Ectodermal cell (in vitro differentiated cells): Measurements from ENCODE around the gene NEDD4L. TPM values are rescaled to one million over a fixed set of nuclear protein-coding genes. Genes with fewer than 3 reads are reported as not detected.
A peak's percentile ranks its signal among the peaks of the same experiment; 100 is the strongest.
"Not testable (repeated sequence)": the region's sequence is repeated elsewhere in the genome, so short reads cannot be mapped to it uniquely, and the experiment has no call there.

ENCODE experiments used
- H3K27ac ChIP-seq: 2 replicates; pipeline ENCODE4 v1.7.0; 2013; ENCODE audit warnings: mild to moderate bottlenecking, low read depth, low read length; ENCODE audit not compliant: insufficient read depth, poor library complexity, severe bottlenecking
- H3K27me3 ChIP-seq: 2 replicates; pipeline ENCODE4 v1.7.0; 2013; ENCODE audit warnings: mild to moderate bottlenecking, low read length; ENCODE audit not compliant: insufficient read depth, control insufficient read depth, poor library complexity, severe bottlenecking
- H3K36me3 ChIP-seq: one replicate; pipeline ENCODE4 v1.7.0; 2013; ENCODE audit warnings: low read length; ENCODE audit not compliant: control insufficient read depth, insufficient read depth
- H3K4me1 ChIP-seq: one replicate; pipeline ENCODE4 v1.7.0; 2013; ENCODE audit warnings: low read length; ENCODE audit not compliant: control insufficient read depth, insufficient read depth
- H3K4me3 ChIP-seq: 2 replicates; pipeline ENCODE4 v1.7.0; 2013; ENCODE audit warnings: low read depth, low read length, control low read depth; ENCODE audit not compliant: insufficient read depth
- H3K9me3 ChIP-seq: 2 replicates; pipeline ENCODE4 v1.7.0; 2013; ENCODE audit warnings: mild to moderate bottlenecking, low read length, moderate library complexity; ENCODE audit not compliant: control insufficient read depth
- WGBS, 2 experiments: methylation state at CpG; one replicate each; pipeline ENCODE4 v1.1.7; 2013; ENCODE audit warnings: missing lambda C conversion rate in 2 of 2; 5-methylcytosine and 5-hydroxymethylcytosine counted together
- polyA plus RNA-seq, 4 experiments: library from polyadenylated mRNA; stranded (reverse); fragments of 50-300 nt; gene quantifications; one replicate each; pipeline ENCODE4 v1.2.3, GENCODE V29; 2013

Gene NEDD4L
- polyA plus RNA-seq (2013, experiment 1 of 4), result 33.9 TPM
- polyA plus RNA-seq (2013, experiment 2 of 4), result 39.1 TPM
- 37.8 TPM for polyA plus RNA-seq (2013, experiment 3 of 4)
- polyA plus RNA-seq (2013, experiment 4 of 4), result 32.3 TPM

DNA sequence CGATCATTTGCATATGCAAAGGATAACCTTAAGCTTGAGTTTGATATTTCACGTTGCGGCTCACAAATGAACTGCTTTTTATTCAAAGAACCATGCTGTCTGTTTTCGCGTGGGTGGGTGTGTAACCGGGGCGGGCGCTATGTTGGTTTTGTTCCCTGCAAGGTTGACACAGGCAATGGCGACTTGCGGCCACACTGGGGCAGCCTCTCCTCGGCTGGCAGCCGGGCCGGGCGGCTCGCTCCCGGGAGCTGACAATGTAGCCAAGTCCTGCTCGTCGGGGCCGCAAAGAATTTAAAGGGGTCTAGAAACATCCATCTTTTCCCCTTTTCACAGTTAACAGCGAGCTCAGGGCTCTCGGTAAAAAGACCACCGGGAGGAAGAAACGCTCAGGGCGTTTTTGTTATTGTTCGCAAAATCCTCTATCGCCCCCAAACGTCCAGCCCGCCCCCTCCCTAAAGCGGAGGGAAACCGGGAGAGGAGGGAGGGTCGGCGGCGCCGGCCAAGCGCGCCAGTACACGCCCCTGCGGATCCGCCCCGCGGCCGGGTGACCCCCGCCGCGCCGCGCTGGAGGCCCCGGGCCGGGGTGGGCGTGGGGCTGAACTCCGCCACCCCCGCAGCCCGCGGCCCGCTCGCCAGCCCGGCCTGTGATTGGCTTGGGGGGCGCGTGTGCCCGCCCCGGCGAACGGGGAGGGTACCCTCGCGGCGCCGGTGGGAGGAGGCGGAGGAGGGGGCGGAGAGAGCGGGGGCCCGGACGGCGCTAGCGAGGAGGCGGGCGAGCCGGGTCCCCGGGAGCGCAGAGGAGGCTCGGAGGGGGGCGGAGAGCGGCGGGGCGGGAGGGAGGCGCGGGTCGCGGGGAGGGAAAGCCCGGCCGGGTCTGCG lies at the start of gene NEDD4L:
NEDD4L (plus strand) TSS at position 736 of the 879 bp plus-strand sequence. CDS start 435 bp downstream, outside the sequence.
- WGBS, 2 experiments, result 0 to 1% methylated on average over 91 of the region's 91 CpGs
- H3K27me3 ChIP-seq, result peaks cover 10% of the 10 kb centered on the region
- peak within 1 kb of the TSS; percentile 74 for H3K4me3 ChIP-seq
- H3K27ac ChIP-seq, result peak within 1 kb of the TSS; percentile 91
- H3K36me3 ChIP-seq, result no peaks in the 10 kb centered on the region
- no peaks in the 10 kb centered on the region for H3K9me3 ChIP-seq
- H3K4me1 ChIP-seq, result peaks cover 8% of the 10 kb centered on the region

DNA sequence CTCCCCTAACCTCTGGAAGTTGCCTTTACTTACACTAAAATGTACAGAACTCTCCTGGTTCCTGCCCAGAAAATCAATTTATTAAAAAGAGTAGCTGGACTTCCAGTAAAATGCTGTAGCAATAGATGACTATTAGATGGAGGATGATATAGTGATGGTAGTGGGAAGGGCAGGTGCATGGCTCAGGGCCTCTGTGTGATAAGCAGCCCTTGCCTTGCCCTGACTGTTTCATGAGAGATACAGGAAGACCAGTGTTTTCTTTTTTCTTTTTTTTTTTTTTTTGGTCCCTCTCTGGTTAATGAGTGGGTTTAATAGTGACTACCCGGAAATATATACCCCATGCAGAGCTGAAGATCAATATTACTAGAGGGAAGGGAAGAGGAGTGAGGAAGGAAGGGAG lies 48.7 kb upstream of the NEDD4L start:
- no peaks in the 10 kb centered on the region for H3K4me1 ChIP-seq
- H3K4me3 ChIP-seq, result no peak overlapping the region
- 75% methylated on average over 1 of the region's 1 CpG; no CpG with 5 or more reads in 1 of the 2 experiments for WGBS, 2 experiments
- no peaks in the 10 kb centered on the region for H3K36me3 ChIP-seq
- no peaks in the 10 kb centered on the region for H3K9me3 ChIP-seq
- no peaks in the 10 kb centered on the region for H3K27me3 ChIP-seq
- H3K27ac ChIP-seq, result no peak overlapping the region

DNA sequence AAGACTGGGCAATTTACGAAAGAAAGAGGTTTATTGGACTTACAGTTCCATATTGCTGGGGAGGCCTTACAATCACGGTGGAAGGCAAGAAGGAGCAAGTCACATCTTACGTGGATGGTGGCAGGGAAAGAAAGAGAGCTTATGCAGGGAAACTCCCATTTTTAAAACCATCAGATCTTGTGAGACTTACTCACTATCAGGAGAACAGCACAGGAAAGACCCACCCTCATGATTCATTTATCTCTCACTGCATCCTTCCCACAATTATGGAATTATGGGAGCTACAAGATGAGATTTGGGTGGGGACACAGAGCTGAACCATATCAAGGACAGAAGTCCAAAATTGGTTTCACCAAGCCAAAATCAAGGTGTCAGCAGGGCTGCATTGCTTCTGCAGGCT lies 47.1 kb upstream of the NEDD4L start:
- not testable (repeated sequence) for H3K27ac ChIP-seq, H3K9me3 ChIP-seq, H3K4me1 ChIP-seq, H3K36me3 ChIP-seq, H3K27me3 ChIP-seq, H3K4me3 ChIP-seq
- WGBS, 2 experiments, result 93 to 97% methylated on average over 3 of the region's 3 CpGs

DNA sequence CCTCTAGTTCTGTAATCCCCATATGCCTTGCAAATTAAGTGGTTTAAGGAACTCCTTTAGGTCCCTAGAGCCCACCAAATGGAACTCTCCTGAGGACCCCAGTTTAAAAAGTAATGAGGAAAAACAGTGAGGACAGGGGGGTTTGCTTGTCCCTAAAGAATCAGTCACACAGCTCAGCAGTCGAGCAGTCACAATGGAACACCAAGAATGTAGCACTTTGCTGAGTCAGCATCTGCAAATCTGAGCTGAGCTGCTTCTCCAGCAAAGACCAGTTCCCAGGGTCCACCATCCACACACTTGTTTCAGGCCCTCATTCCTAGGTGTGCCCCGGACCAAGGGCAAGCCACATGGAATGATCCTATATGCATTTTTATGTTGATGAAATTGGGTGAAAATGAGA lies 46.2 kb upstream of the NEDD4L start:
- no peaks in the 10 kb centered on the region for H3K9me3 ChIP-seq
- WGBS, 2 experiments, result 61 to 71% methylated on average over 2 of the region's 2 CpGs
- no peaks in the 10 kb centered on the region for H3K4me1 ChIP-seq
- no peaks in the 10 kb centered on the region for H3K36me3 ChIP-seq
- no peak overlapping the region for H3K27ac ChIP-seq
- no peaks in the 10 kb centered on the region for H3K27me3 ChIP-seq
- H3K4me3 ChIP-seq, result no peak overlapping the region

DNA sequence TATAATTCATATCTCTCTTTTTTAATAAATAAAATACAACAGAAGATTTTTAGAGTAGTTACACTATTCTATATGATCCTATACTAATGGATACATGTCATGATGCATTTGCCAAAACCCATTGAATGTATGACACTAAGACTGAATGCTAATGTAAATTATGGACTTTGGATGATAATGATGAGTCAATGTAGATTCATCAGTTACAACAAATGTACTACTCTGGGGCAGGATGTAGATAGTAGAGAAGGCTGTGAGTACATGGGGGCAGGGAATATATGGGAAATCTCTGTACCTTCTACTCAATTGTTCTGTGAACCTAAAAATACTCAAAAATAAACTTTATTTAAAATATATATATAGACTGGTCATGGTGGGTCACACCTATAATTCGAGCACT lies 45.6 kb upstream of the NEDD4L start:
- H3K9me3 ChIP-seq, result no peaks in the 10 kb centered on the region
- H3K27me3 ChIP-seq, result no peaks in the 10 kb centered on the region
- no peak overlapping the region for H3K27ac ChIP-seq
- H3K36me3 ChIP-seq, result no peaks in the 10 kb centered on the region
- H3K4me1 ChIP-seq, result no peaks in the 10 kb centered on the region
- no peak overlapping the region for H3K4me3 ChIP-seq
- WGBS, 2 experiments, result 69 to 100% methylated on average over 1 of the region's 1 CpG

DNA sequence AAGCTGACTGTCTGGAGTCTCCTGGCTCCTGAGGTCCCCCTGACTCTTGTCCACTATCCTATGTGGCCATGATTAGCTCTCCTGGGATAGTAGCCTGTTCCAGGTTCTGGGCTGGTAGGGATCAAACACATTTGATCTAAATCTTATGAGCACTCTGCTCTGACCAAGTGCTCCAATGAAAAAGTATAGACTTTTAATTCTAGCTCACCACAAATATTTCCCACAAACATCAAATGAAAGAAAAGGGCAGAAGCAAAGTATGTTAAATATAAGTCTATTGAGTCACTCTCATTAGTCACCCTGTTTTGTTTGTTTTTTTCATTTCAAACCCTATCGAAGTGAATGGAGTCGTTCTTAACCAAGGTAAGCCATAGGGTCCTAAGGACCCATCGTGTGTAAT lies 39.7 kb upstream of the NEDD4L start:
- Histone ChIP-seq H3K4me3 (no peak overlapping the region), H3K9me3 (no peaks in the 10 kb centered on the region), H3K36me3 (no peaks in the 10 kb centered on the region), H3K27ac (no peak overlapping the region), H3K4me1 (no peaks in the 10 kb centered on the region), H3K27me3 (no peaks in the 10 kb centered on the region)
- 92 to 96% methylated on average over 3 of the region's 3 CpGs for WGBS, 2 experiments

DNA sequence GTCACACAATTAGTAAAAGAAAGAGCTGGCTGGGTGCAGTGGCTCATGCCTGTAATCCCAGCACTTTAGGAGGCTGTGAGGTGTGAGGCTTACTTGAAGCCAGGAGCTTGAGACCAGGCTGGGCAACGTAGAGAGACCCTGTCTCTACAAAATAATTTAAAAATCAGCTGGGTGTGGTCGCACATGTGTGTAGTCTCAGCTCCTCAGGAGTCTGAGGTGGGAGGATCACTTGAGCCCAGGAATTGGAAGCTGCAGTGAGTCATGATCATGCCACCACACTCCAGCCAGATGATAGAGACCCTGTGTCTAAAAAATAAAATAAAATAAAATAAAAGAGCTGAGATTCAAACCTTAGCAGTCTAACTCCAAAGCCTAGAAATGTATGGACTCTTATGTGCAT lies 39.0 kb upstream of the NEDD4L start:
- 83 to 84% methylated on average over 2 of the region's 2 CpGs for WGBS, 2 experiments
- no peak overlapping the region for H3K27ac ChIP-seq
- H3K4me3 ChIP-seq, result no peak overlapping the region
- H3K4me1 ChIP-seq, result no peaks in the 10 kb centered on the region
- H3K27me3 ChIP-seq, result no peaks in the 10 kb centered on the region
- no peaks in the 10 kb centered on the region for H3K36me3 ChIP-seq
- H3K9me3 ChIP-seq, result no peaks in the 10 kb centered on the region

DNA sequence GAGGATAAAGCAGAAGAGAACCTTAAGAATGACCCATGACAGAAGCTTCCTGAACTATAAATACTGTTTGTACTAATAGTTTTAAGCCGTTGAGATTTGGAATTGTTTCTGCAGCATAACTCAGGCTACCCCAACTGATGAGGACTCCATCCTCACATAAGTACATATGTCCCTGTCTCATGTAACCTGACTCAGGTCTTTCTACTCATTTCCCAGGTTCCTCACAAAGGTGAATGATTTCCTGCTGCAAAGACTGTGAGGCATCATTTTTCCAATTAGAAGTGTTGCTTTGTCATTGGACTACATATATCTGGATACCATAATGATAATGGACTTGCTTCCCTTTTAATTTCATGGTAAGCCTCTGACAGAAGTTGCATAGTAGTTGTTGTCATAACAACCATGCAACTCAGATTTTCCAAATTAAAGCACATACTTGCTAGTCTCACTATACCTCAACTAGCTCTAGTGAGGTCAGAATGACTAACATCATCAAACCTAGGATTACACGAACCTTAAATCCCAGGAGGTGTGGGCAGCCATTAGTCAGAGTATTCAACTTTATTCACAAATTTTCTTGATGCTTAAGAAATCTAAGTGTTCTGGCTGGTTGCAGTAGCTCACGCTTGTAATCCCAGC lies 38.0 kb upstream of the NEDD4L start:
- Histone ChIP-seq H3K27ac (no peak overlapping the region), H3K9me3 (no peaks in the 10 kb centered on the region), H3K4me3 (no peak overlapping the region), H3K4me1 (no peaks in the 10 kb centered on the region), H3K36me3 (no peaks in the 10 kb centered on the region), H3K27me3 (no peaks in the 10 kb centered on the region)
- 92 to 95% methylated on average over 3 of the region's 3 CpGs for WGBS, 2 experiments

DNA sequence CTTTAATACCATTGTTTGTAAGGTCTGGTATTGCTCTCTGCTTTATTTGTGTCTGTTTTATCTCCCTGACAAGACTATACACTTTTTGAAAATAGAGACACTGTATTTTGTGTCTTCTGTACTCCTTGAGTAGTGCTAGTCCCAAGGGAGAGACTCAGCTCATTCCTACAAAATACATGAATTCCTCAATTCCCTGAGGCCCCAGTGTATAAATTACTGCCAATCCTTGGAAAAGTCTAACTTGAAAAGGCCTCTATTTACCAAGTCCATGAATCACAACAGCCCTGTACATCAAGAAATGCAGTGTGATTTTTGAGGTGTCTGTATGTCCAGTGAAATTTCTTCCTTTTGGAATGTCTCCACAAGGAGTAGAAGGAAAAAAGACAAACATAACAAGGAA lies 34.9 kb upstream of the NEDD4L start:
- Histone ChIP-seq H3K27me3 (no peaks in the 10 kb centered on the region), H3K27ac (no peak overlapping the region), H3K4me1 (no peaks in the 10 kb centered on the region), H3K4me3 (no peak overlapping the region), H3K9me3 (no peaks in the 10 kb centered on the region), H3K36me3 (no peaks in the 10 kb centered on the region)

DNA sequence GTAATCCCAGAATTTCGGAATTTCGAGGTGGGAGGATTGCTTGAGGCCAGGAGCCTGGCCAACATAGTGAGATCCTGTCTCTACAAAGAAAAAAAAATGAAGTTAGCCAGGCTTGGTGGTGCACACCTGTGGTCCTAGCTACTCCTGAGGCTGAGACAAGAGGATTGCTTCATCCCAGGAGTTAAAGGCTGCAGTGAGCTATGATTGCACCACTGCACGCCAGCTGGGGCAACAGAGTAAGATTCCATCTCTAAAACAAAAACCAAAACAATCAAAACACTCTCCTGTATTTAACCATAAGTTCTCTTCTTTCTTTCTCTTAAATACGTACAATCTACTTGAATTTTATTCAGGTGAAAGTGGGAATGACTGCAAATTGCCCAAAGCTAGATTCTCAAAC lies 33.8 kb upstream of the NEDD4L start:
- no peaks in the 10 kb centered on the region for H3K36me3 ChIP-seq
- H3K27me3 ChIP-seq, result no peaks in the 10 kb centered on the region
- H3K9me3 ChIP-seq, result no peaks in the 10 kb centered on the region
- WGBS, 2 experiments, result 90 to 98% methylated on average over 4 of the region's 4 CpGs
- no peak overlapping the region for H3K27ac ChIP-seq
- no peak overlapping the region for H3K4me3 ChIP-seq
- H3K4me1 ChIP-seq, result no peaks in the 10 kb centered on the region
